RWPE1 (cell line): ENCODE data around the gene C4B.
"Not testable (repeated sequence)": the region's sequence is repeated elsewhere in the genome, so short reads cannot be mapped to it uniquely, and the experiment has no call there.

Experiments used
- CTCF ChIA-PET: fragments of 350-600 bp; sonication (Branson Sonifier 250); formaldehyde crosslinking; extraction: SDS; loops from one replicate; lab custom pipeline; 2021; lab: Yijun Ruan, JAX
- POLR2A ChIA-PET: fragments of 400-600 bp; formaldehyde crosslinking; extraction: SDS; loops from one replicate; lab custom pipeline; 2020; ENCODE audit warnings: antibody characterized with exemption; ENCODE audit not compliant: low non-redundant PET; lab: Yijun Ruan, JAX
- DNase-seq: peaks from one replicate; pipeline ENCODE4 v3.0.0; 2012; ENCODE audit warnings: low spot score
- H3K27ac ChIP-seq: fragments of 450-650 bp; 2 replicates; pipeline ENCODE4 v1.5.1; 2017
- TF ChIP-seq, protein P1 (sequence below): fragments of 450-650 bp; conservative IDR thresholded peaks from 2 replicates; pipeline ENCODE4 v1.5.1; 2017; ENCODE audit warnings: low read depth, mild to moderate bottlenecking

C4B gene

DNA sequence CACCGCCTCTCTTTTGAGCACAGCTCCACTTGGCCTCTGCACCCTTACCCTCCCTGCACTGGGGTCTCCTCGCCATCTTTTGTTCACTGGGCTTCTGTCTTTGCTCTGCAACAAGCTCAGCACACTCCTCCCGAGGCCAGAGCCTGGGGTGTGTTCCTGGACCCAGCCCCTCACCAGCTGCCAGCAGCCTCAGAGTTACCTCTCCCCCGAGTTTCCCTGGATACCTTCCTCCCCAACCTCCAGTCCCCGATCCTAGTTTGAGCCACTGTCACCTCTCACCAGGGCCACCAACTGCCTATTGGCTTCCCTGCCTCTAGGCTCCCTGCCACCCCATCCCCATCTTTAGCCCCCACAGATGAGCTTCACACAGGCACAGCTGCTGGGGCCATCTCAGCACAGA lies 36.0 kb downstream of the C4B start:
- DNase-seq, result no peak
- H3K27ac ChIP-seq, result no peak overlapping the region
- CTCF ChIA-PET, result no interaction called here
- TF ChIP-seq, protein P1, sequence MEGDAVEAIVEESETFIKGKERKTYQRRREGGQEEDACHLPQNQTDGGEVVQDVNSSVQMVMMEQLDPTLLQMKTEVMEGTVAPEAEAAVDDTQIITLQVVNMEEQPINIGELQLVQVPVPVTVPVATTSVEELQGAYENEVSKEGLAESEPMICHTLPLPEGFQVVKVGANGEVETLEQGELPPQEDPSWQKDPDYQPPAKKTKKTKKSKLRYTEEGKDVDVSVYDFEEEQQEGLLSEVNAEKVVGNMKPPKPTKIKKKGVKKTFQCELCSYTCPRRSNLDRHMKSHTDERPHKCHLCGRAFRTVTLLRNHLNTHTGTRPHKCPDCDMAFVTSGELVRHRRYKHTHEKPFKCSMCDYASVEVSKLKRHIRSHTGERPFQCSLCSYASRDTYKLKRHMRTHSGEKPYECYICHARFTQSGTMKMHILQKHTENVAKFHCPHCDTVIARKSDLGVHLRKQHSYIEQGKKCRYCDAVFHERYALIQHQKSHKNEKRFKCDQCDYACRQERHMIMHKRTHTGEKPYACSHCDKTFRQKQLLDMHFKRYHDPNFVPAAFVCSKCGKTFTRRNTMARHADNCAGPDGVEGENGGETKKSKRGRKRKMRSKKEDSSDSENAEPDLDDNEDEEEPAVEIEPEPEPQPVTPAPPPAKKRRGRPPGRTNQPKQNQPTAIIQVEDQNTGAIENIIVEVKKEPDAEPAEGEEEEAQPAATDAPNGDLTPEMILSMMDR, result no peak
- POLR2A ChIA-PET, result no interaction called here

DNA sequence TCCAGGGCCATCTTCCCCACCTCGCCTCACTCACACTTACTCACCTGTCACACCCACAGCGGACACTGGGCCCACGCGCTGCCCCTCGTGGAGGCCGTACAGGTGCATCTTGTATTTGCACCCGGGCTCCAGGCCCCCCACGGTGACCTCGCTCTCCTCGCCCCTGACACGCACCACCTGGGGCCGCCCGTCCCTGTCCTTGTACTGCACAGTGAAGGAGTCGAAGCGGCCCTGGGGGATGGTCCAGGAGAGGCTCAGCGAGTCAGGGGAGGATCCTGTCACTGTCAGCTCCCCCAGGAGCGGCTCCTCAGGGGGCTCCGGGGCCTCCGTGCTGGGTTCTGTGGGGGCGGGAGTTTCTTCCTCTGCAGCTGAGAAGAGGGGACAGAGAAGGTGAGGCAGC lies 38.0 kb downstream of the C4B start:
- CTCF ChIA-PET, POLR2A ChIA-PET: not testable (repeated sequence)

DNA sequence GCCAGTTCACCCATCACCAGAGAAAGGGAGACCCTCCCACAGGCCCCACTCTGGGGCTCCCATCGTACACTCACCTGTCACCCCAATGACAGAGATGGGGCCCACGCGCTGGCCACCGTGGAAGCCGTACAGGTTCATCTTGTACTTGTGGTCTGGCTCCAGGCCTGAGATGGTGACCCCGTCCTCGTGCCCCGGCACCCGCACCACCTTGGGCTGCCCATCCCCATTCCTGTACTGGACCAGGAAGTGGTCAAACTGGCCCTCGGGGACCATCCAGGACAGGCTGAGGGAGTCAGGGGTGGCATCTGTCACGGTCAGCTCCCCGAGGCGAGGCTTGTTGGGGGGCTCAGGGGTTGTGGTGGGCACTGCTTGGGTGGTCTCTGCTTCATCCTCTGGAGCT lies 38.7 kb downstream of the C4B start:
- POLR2A ChIA-PET, result not testable (repeated sequence)

More for the DNA sequence above, 38.0 kb downstream of the C4B start:
- not testable (repeated sequence) for H3K27ac ChIP-seq, DNase-seq

DNA sequence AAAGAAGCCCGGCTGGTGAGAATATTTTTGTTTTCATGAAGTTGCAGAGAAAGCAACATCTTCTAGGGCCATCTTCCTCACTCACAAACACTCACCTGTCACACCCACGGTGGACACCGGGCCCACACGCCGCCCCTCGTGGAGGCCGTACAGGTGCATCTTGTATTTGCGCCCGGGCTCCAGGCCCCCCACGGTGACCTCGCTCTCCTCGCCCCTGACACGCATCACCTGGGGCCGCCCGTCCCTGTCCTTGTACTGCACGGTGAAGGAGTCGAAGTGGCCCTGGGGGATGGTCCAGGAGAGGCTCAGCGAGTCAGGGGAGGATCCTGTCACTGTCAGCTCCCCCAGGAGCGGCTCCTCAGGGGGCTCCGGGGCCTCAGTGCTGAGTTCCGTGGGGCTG lies 41.2 kb downstream of the C4B start:
- DNase-seq, CTCF ChIA-PET, H3K27ac ChIP-seq, POLR2A ChIA-PET: not testable (repeated sequence)

More for the DNA sequence above, 38.7 kb downstream of the C4B start:
- CTCF ChIA-PET, H3K27ac ChIP-seq, DNase-seq: not testable (repeated sequence)

DNA sequence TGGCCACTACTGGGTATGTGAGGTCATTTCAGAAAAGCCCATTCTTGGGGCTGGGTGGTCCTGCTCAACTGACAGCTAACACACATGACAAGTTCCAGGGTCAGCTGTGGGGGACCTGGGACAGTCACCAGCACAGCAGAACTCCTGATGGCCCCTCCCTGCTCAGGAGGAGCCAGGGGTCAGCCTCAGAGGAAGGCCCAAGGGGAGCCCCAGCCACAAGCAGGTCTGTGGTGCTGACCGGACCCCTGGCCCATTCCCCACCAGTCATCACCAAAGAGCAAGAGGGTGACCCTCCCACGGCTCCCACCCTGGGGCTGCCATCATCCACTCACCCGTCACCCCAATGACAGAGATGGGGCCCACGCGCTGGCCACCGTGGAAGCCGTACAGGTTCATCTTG lies 41.7 kb downstream of the C4B start:
- TF ChIP-seq, protein P1, result no peak
- no peak for DNase-seq
- POLR2A ChIA-PET, result no interaction called here
- no peak overlapping the region for H3K27ac ChIP-seq
- CTCF ChIA-PET, result no interaction called here

DNA sequence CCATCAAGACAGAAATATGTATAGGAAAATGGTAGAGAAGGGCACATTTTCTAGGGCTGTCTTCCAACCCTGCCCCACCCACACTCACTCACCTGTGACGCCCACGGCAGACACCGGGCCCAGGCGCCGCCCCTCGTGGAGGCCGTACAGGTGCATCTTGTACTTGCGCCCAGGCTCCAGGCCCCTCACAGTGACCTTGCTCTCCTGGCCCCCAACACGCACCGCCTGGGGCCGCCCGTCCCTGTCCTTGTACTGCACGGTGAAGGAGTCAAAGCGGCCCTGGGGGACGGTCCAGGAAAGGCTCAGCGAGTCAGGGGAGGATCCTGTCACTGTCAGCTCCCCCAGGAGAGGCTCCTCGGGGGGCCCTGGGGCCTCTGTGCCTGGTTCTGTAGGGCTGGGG lies 43.4 kb downstream of the C4B start:
- CTCF ChIA-PET, result no interaction called here

DNA sequence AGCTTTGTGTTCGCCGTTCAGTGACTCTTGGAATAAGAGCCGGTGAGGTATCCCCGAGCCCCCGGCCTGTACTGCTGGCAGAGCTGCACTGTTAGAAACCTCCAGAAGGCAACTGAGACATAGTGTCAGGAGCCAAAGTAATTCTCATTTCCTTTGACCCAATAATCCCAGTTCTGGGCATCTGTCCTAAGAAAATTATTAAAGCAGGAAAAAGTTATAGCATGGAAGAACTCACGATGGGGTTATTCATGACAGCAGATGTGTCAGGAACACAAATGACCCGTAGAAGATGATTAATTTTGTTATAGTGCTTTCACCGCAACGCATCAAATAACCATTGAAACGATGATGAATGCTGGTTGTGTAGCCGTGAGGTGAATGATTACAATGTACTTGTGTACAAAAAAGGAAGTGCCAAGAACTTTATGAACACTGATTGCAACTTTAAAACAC lies 43.9 kb downstream of the C4B start:
- CTCF ChIA-PET, result no interaction called here
- POLR2A ChIA-PET, result no interaction called here
- TF ChIP-seq, protein P1, result no peak
- no peak overlapping the region for H3K27ac ChIP-seq
- DNase-seq, result no peak

More for the DNA sequence above, 43.4 kb downstream of the C4B start:
- DNase-seq, result no peak
- POLR2A ChIA-PET, result no interaction called here
- TF ChIP-seq, protein P1, result no peak
- no peak overlapping the region for H3K27ac ChIP-seq

DNA sequence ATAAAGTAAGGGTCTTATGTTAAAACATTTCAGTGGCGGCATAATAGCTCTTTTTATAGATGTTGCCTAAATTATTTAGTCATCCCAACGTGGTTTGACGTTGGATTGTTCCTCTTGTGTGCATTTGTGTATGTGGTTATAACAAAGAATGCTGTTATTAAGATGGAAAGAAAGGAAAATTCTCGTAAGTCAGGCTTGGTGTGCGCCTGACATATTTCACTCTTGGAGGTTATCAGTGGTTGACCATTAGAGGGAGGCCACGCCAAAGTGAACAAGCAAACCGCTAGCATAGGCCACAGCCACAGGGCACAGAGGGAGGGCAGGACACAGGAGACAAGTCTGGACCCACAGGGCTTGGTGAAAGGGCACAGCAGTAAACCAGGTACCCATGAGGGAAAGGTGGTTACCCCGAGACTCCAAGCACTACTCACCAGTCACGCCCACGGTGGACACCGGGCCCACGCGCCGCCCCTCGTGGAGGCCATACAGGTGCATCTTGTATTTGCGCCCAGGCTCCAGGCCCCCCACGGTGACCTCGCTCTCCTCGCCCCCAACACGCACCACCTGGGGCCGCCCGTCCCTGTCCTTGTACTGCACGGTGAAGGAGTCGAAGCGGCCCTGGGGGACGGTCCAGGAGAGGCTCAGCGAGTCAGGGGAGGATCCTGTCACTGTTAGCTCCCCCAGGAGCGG lies 46.5 kb downstream of the C4B start:
- TF ChIP-seq, protein P1, result no peak
- H3K27ac ChIP-seq, result no peak overlapping the region
- CTCF ChIA-PET, result no interaction called here
- POLR2A ChIA-PET, result no interaction called here
- no peak for DNase-seq
